ENCODE results near the gene FAM229B. TPM values are rescaled to one million over a fixed set of nuclear protein-coding genes. Genes with fewer than 3 reads are reported as not detected.

The FAM229B gene
- total RNA-seq, 1 donor from 2014 or later: 13.0 TPM

DNA sequence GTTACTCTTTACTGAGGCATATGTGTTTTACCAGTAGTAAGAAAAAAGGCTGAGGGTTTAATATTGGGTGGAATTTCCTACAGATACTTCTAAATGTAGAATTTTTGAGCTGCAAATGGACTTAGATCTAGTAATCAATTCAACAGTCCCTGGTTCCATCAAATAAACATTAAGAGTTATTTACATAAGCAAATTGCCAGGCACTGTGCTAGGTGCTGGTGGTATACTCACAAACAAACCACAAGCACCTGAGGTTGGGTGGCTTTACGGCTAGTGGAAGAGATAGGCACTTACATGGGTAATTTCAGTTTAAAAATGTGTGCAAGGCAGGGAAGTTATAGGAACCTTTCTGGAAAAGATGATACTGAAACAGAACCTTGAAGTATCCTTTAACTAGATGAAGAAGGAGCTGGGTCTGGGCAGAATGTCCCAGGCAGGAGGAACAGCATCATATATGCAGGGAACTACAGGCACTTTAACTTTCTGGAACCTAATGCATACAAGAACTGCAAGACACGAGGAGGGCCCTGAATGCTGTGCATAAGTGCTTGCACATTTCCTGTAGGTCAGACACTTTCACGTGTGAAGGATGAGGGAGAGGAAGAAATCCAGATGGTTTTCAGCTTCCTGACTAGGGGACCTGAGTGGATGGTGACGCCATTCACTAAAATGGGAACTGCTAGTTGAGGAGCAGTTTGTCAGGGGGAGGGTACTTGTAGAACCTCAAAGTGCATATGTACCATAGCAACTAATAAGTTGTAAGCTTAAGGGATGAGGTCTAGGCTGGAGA is 29.0 kb upstream of the FAM229B start:
- Histone ChIP-seq H3K36me3 (ENCODE audit: control insufficient read depth, insufficient read depth, low read length) (no peaks in the 10 kb centered on the region), H3K4me3 (ENCODE audit: low read depth, low read length) (no peak overlapping the region), H3K27me3 (ENCODE audit: control insufficient read depth, insufficient read depth, low read length) (no peaks in the 10 kb centered on the region)
- TF ChIP-seq, protein P1, sequence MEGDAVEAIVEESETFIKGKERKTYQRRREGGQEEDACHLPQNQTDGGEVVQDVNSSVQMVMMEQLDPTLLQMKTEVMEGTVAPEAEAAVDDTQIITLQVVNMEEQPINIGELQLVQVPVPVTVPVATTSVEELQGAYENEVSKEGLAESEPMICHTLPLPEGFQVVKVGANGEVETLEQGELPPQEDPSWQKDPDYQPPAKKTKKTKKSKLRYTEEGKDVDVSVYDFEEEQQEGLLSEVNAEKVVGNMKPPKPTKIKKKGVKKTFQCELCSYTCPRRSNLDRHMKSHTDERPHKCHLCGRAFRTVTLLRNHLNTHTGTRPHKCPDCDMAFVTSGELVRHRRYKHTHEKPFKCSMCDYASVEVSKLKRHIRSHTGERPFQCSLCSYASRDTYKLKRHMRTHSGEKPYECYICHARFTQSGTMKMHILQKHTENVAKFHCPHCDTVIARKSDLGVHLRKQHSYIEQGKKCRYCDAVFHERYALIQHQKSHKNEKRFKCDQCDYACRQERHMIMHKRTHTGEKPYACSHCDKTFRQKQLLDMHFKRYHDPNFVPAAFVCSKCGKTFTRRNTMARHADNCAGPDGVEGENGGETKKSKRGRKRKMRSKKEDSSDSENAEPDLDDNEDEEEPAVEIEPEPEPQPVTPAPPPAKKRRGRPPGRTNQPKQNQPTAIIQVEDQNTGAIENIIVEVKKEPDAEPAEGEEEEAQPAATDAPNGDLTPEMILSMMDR (IDR thresholded peaks at IDR 0.05; ENCODE audit: insufficient read depth, low read length, poor library complexity, severe bottlenecking): no peak
- no peak for DNase-seq (ENCODE audit: low read depth)

DNA sequence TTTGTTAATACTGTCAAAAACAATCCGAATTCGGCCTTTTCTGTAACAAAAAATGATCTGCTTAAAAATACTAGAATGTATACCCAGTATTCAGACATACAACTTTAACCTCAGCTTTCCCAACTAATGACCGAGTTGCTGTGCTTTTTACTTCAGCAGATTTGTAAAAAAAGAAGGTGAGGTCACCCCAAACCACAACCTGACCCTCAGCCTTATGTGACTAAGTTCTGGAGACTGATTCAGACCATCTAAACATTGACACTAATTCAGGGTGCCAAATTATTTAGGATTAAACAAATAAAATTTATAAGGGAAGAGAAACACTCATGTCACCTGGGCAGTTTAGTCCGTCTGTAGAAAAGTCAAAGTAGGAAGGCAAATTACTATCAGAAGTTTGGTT is 25.8 kb upstream of the FAM229B start:
- H3K36me3 ChIP-seq (ENCODE audit: control insufficient read depth, insufficient read depth, low read length): no peaks in the 10 kb centered on the region
- no peaks in the 10 kb centered on the region for H3K27me3 ChIP-seq (ENCODE audit: control insufficient read depth, insufficient read depth, low read length)
- no peak for DNase-seq (ENCODE audit: low read depth)
- TF ChIP-seq, protein P1 (IDR thresholded peaks at IDR 0.05; ENCODE audit: insufficient read depth, low read length, poor library complexity, severe bottlenecking): no peak
- H3K4me3 ChIP-seq (ENCODE audit: low read depth, low read length): no peak overlapping the region

DNA sequence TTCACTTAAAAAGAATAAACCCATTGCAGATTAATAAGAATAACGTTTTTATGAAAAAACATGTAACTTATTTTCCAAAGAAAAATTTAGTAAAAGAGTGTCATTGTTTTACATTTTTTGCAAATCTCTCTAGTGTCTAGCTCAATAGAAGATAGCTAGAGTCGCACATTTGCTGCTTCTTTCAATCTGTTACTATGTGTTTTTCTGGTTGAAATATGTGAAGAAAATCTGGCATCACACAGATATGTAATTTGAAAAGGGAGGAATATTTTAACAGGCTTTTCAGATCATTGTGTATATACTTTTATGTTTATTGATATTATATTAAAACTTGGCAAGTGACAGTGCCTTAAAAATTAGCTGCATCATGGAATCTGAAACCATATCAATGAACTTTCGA is 24.4 kb upstream of the FAM229B start:
- TF ChIP-seq, protein P1 (IDR thresholded peaks at IDR 0.05; ENCODE audit: insufficient read depth, low read length, poor library complexity, severe bottlenecking): no peak

DNA sequence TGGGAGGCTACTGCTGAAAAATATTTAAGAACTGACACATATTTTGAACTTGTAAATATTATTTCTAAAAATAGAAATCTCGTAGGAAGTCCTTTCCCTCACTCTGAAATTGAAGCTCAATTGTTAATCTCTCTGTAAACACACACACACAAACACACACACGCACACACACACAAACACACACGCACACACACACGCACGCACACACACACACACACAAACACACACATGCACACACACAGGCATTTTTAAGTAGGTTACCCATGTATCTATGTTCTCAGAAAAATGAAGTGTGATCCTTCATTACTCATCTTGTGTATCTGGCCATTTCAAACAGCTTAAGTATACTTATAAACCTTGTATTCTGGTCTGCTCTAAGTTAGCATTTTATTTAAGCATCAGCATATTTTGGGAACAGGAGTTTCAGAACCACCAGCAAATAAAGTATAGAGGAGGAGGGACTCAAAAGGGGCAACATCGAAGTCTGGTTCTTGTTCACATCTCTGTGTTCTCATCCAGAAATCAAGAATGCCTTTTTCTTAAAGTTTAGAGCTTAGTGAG is 21.9 kb upstream of the FAM229B start:
- H3K27me3 ChIP-seq (ENCODE audit: control insufficient read depth, insufficient read depth, low read length): no peaks in the 10 kb centered on the region
- DNase-seq (ENCODE audit: low read depth): no peak
- H3K36me3 ChIP-seq (ENCODE audit: control insufficient read depth, insufficient read depth, low read length): no peaks in the 10 kb centered on the region
- H3K4me3 ChIP-seq (ENCODE audit: low read depth, low read length): no peak overlapping the region
- TF ChIP-seq, protein P1 (IDR thresholded peaks at IDR 0.05; ENCODE audit: insufficient read depth, low read length, poor library complexity, severe bottlenecking): no peak

More for the DNA sequence above, 24.4 kb upstream of the FAM229B start:
- no peaks in the 10 kb centered on the region for H3K36me3 ChIP-seq (ENCODE audit: control insufficient read depth, insufficient read depth, low read length)
- DNase-seq (ENCODE audit: low read depth): no peak
- no peak overlapping the region for H3K4me3 ChIP-seq (ENCODE audit: low read depth, low read length)
- no peaks in the 10 kb centered on the region for H3K27me3 ChIP-seq (ENCODE audit: control insufficient read depth, insufficient read depth, low read length)

DNA sequence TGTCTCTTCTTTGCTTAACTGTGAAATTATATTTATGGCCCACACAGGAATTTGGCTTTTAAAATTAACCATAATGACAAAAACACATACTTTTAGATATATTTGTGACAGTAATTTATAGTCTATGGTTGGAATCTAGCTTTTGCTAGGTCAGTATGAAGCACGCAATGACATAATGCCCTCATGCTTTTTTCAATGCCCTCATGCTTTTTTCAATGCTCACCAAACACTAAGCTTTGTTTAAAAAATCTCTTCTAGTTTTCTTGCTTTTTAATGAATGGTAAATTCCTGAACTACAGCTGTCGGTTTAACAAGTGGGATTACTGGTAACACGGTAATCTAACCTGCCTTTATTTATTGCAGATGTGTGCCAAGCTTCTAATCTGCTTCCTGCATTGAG is 20.8 kb upstream of the FAM229B start:
- no peak overlapping the region for H3K4me3 ChIP-seq (ENCODE audit: low read depth, low read length)
- no peaks in the 10 kb centered on the region for H3K27me3 ChIP-seq (ENCODE audit: control insufficient read depth, insufficient read depth, low read length)
- DNase-seq (ENCODE audit: low read depth): no peak
- no peaks in the 10 kb centered on the region for H3K36me3 ChIP-seq (ENCODE audit: control insufficient read depth, insufficient read depth, low read length)
- TF ChIP-seq, protein P1 (IDR thresholded peaks at IDR 0.05; ENCODE audit: insufficient read depth, low read length, poor library complexity, severe bottlenecking): no peak
